NT2/D1 (cell line): ENCODE data around the gene ZNF274.
A peak's percentile ranks its signal among the peaks of the same experiment; 100 is the strongest.
"Not testable (repeated sequence)": the region's sequence is repeated elsewhere in the genome, so short reads cannot be mapped to it uniquely, and the experiment has no call there.

Experiments used
- DNase-seq: peaks from one replicate; pipeline ENCODE4 v3.0.0-alpha.2; 2011; ENCODE audit warnings: low read depth, low spot score
- H3K27me3 ChIP-seq: 2 replicates; pipeline ENCODE4 v1.6.0; 2011; ENCODE audit warnings: mild to moderate bottlenecking; ENCODE audit not compliant: insufficient read length, insufficient read depth
- H3K36me3 ChIP-seq: 2 replicates; pipeline ENCODE4 v1.6.1; 2011; ENCODE audit warnings: mild to moderate bottlenecking, low read length, mixed read lengths; ENCODE audit not compliant: insufficient read depth, insufficient read length
- H3K4me1 ChIP-seq: 2 replicates; pipeline ENCODE4 v1.5.1; 2011; ENCODE audit not compliant: insufficient read depth, insufficient read length
- H3K4me3 ChIP-seq: 2 replicates; pipeline ENCODE4 v1.5.1; 2011; ENCODE audit warnings: low read depth; ENCODE audit not compliant: insufficient read length
- H3K9ac ChIP-seq: 2 replicates; pipeline ENCODE4 v1.6.0; 2011; ENCODE audit warnings: low read depth; ENCODE audit not compliant: insufficient read length
- H3K9me3 ChIP-seq: 2 replicates; pipeline ENCODE4 v1.5.1; 2011; ENCODE audit warnings: mild to moderate bottlenecking, low read length; ENCODE audit not compliant: insufficient read depth
- SUZ12 ChIP-seq: IDR thresholded peaks from 2 replicates; pipeline ENCODE4 v1.6.1; 2011; ENCODE audit not compliant: insufficient read length, insufficient read depth; ENCODE audit errors: extremely low read depth
- YY1 ChIP-seq: IDR thresholded peaks from 2 replicates; pipeline ENCODE4 v1.6.1; 2011; ENCODE audit not compliant: insufficient read length, insufficient read depth
- ZNF274 ChIP-seq: IDR thresholded peaks from 2 replicates; pipeline ENCODE4 v1.6.1; 2011; ENCODE audit warnings: mild to moderate bottlenecking, low read depth, low read length

The ZNF274 gene

DNA sequence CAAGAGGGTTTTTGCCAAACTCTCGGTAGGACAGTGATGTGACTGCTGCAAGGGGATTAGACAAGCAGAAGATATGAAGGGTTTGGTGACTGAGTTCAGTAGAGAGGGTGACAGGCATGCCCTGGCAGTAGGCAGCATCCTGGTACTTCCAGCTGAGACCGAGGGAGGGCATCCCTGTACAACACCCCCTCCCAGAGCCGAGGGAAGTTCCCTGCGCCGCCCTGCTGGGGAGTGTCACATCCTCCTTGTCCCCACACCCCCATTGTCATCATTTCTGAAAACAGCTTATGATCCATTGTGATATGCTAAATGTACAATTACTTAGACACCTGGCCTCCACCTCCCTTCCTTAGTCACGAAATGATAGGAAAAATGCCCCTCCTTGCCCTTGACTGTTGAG lies 60.5 kb downstream of the ZNF274 start:
- no peaks in the 10 kb centered on the region for H3K27me3 ChIP-seq
- no peak overlapping the region for H3K9ac ChIP-seq
- DNase-seq: no peak
- TF ChIP-seq ZNF274 (no peak), SUZ12 (no peak), YY1 (no peak)
- H3K9me3 ChIP-seq: peaks cover 48% of the 10 kb centered on the region
- peaks cover 86% of the 10 kb centered on the region for H3K36me3 ChIP-seq
- no peak overlapping the region for H3K4me3 ChIP-seq
- H3K4me1 ChIP-seq: no peaks in the 10 kb centered on the region

DNA sequence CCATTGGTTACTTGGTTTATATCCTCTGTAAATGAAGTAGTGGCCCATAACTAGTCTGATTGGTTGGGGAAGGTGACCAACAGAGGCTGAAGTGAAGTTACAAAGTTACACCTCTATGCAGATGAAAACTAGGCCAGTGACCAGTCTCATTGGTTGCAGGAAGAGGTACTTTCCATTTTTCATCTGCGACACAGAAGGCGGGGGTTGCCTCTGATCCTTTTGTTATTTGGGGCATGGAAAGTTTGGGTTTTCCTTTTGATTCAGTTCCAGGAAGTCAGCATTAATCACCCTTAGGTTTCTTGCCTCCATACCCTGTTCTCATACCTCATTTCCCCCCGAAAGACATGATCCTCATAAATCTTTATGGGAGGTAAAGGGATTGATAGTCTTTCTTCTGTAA lies 66.0 kb downstream of the ZNF274 start:
- Histone ChIP-seq H3K27me3 (no peaks in the 10 kb centered on the region), H3K4me1 (no peaks in the 10 kb centered on the region), H3K9ac (no peak overlapping the region), H3K9me3 (peaks cover 89% of the 10 kb centered on the region), H3K36me3 (peaks cover 96% of the 10 kb centered on the region), H3K4me3 (no peak overlapping the region)
- DNase-seq: no peak
- no peak for TF ChIP-seq SUZ12

DNA sequence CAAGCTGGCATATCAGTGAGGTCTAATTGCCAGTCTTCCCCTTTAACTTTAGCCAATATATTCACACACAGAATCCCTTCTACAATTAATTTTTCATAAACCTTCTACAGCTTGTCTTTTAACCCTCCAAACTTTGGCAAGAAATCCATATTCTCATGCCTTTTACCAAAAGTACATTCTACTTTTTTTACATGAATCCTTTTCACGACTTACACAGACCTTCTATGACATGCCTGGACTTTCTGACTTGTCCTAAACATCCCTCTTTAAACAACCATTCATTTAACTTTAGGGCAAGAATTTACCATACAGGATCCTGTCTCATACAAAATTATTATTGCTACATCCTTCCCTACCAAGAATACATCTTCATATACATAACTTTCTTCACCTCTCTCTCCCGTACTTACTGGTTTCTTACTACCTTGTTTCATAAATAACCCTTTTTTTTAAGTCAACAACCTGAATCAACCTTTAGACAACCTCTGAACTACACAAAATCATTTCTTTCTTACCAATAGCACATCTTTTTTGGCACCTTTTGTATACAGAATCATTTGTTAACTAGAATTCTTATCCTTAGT lies 69.3 kb downstream of the ZNF274 start:
- H3K9me3 ChIP-seq: peaks cover 99% of the 10 kb centered on the region
- H3K4me3 ChIP-seq: no peak overlapping the region
- no peaks in the 10 kb centered on the region for H3K4me1 ChIP-seq
- no peak for TF ChIP-seq ZNF274
- TF ChIP-seq SUZ12: no peak
- TF ChIP-seq YY1: no peak
- no peaks in the 10 kb centered on the region for H3K27me3 ChIP-seq
- peaks cover 87% of the 10 kb centered on the region for H3K36me3 ChIP-seq
- DNase-seq: no peak
- no peak overlapping the region for H3K9ac ChIP-seq

DNA sequence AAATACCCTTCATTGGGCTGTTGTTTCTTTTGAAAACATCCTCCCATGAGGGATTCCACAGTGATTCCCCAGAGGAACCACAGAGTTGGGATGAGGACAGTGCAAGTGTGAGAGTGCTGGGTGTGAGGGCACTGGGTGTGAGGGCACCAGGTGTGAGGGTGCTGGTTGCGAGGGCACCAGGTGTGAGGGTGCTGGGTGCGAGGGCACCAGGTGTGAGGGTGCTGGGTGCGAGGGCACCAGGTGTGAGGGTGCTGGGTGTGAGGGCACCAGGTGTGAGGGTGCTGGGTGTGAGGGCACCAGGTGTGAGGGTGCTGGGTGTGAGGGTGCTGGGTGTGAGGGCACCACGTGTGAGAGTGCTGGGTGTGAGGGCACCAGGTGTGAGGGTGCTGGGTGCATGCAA lies 75.4 kb downstream of the ZNF274 start:
- H3K4me3 ChIP-seq, H3K9ac ChIP-seq, DNase-seq, H3K27me3 ChIP-seq, H3K4me1 ChIP-seq: not testable (repeated sequence)
- H3K36me3 ChIP-seq: peaks cover 89% of the 10 kb centered on the region
- H3K9me3 ChIP-seq: peaks cover 100% of the 10 kb centered on the region

DNA sequence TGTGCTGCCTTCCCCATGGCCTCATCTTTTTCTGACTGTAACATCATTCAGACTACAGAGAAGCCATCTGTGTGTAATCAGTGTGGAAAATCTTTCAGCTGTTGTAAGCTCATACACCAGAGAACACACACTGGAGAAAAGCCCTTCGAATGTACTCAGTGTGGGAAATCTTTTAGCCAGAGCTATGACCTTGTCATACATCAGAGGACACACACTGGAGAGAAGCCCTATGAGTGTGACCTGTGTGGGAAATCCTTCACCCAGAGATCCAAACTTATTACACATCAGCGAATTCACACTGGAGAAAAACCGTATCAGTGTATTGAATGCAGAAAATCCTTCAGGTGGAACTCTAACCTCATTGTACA lies 78.7 kb downstream of the ZNF274 start:
- Histone ChIP-seq H3K4me3 (no peak overlapping the region), H3K36me3 (peaks cover 78% of the 10 kb centered on the region), H3K4me1 (no peaks in the 10 kb centered on the region), H3K9ac (no peak overlapping the region), H3K27me3 (no peaks in the 10 kb centered on the region), H3K9me3 (peaks cover 100% of the 10 kb centered on the region)
- DNase-seq: no peak
- TF ChIP-seq YY1 (no peak), SUZ12 (no peak), ZNF274 (no peak)

DNA sequence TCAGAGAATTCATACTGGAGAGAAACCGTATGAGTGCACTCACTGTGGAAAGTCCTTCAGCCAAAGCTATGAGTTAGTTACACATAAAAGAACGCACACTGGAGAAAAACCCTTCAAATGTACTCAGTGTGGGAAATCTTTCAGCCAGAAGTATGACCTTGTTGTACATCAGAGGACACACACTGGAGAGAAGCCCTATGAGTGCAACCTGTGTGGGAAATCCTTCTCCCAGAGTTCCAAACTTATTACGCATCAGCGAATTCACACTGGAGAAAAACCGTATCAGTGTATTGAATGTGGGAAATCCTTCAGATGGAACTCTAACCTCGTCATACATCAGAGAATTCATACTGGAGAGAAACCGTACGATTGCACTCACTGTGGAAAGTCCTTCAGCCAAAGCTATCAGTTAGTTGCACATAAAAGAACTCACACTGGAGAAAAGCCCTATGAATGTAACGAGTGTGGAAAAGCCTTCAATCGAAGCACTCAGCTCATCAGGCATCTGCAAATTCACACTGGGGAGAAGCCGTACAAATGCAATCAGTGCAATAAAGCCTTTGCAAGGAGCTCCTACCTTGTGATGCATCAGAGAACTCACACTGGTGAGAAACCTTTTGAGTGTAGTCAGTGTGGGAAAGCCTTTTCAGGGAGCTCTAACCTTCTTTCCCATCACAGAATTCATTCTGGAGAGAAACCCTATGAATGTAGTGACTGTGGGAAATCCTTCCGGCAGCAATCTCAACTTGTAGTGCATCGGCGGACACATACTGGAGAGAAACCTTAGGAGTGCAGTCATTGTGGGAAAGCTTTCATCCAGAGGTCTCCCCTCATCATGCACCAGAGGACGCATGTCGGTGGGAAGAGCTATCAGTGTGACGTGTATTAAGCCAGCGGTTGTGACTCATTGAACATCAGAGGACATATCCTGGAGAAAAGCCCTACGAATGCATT lies 79.4 kb downstream of the ZNF274 start:
- Histone ChIP-seq H3K27me3 (no peaks in the 10 kb centered on the region), H3K4me3 (no peak overlapping the region), H3K9me3 (peaks cover 100% of the 10 kb centered on the region), H3K4me1 (no peaks in the 10 kb centered on the region), H3K9ac (no peak overlapping the region), H3K36me3 (peaks cover 76% of the 10 kb centered on the region)
- DNase-seq: no peak
- TF ChIP-seq ZNF274: peak; percentile 98
- TF ChIP-seq SUZ12: no peak
- TF ChIP-seq YY1: no peak

DNA sequence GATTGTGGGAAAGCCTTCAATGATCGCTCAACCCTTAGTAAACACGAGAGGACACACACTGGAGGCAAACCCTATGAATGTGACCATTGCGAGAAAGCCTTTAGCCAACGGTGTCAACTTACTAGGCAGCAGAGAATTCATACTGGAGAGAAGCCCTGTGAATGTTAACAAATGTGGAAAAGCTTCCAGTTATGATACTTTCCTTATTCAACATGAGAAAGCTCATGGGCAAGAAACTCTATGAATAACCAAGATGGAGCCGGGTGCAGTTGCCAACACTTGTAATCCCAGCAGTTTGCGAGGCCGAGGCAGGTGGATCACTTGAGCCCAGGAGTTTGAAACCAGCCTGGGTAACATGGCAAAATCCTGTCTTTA lies 80.0 kb downstream of the ZNF274 start:
- H3K9ac ChIP-seq: no peak overlapping the region
- no peak overlapping the region for H3K4me3 ChIP-seq
- H3K4me1 ChIP-seq: no peaks in the 10 kb centered on the region
- H3K9me3 ChIP-seq: peaks cover 95% of the 10 kb centered on the region
- TF ChIP-seq SUZ12 (no peak), YY1 (no peak), ZNF274 (no peak)
- peaks cover 70% of the 10 kb centered on the region for H3K36me3 ChIP-seq
- H3K27me3 ChIP-seq: no peaks in the 10 kb centered on the region
- DNase-seq: no peak
